Nephron (organoid): ENCODE measurements around the gene FASN.
A peak's percentile ranks its signal among the peaks of the same experiment; 100 is the strongest.

ENCODE experiments used
- H3K27ac Mint-ChIP-seq, 3 experiments: 2 replicates each; pipeline ENCODE4 v1.8.0; 2020; ENCODE audit warnings: mixed read lengths in 3 of 3, mild to moderate bottlenecking in 2 of 3, moderate library complexity in 1 of 3
- H3K27me3 Mint-ChIP-seq: 2 replicates; pipeline ENCODE4 v1.8.0; 2021; ENCODE audit warnings: low read depth, mild to moderate bottlenecking, moderate library complexity, mixed read lengths
- H3K36me3 Mint-ChIP-seq: 2 replicates; pipeline ENCODE4 v1.8.0; 2020; ENCODE audit warnings: low read depth, mixed read lengths
- H3K4me1 Mint-ChIP-seq: 2 replicates; pipeline ENCODE4 v1.8.0; 2020; ENCODE audit warnings: mixed read lengths
- H3K4me3 Mint-ChIP-seq, 3 experiments: 2 replicates each; pipeline ENCODE4 v1.8.0; 2020; ENCODE audit warnings: mild to moderate bottlenecking in 3 of 3, mixed read lengths in 3 of 3, moderate library complexity in 2 of 3
- H3K9me3 Mint-ChIP-seq: 2 replicates; pipeline ENCODE4 v1.8.0; 2020; ENCODE audit warnings: mixed read lengths
- TF ChIP-seq, protein P1 (sequence below), 3 experiments: fragments of 200-600 bp; sonication (generic); IDR thresholded peaks; one replicate each; pipeline ENCODE4 v1.5.0; 2021; ENCODE audit warnings: antibody characterized with exemption in 3 of 3; ENCODE audit not compliant: unreplicated experiment in 3 of 3

The FASN gene

GRCh38 chr17:82126556-82127314, 28.7 kb upstream of the FASN start:
- H3K27me3 Mint-ChIP-seq: no peaks in the 10 kb centered on the region
- H3K9me3 Mint-ChIP-seq: no peaks in the 10 kb centered on the region
- TF ChIP-seq, protein P1, sequence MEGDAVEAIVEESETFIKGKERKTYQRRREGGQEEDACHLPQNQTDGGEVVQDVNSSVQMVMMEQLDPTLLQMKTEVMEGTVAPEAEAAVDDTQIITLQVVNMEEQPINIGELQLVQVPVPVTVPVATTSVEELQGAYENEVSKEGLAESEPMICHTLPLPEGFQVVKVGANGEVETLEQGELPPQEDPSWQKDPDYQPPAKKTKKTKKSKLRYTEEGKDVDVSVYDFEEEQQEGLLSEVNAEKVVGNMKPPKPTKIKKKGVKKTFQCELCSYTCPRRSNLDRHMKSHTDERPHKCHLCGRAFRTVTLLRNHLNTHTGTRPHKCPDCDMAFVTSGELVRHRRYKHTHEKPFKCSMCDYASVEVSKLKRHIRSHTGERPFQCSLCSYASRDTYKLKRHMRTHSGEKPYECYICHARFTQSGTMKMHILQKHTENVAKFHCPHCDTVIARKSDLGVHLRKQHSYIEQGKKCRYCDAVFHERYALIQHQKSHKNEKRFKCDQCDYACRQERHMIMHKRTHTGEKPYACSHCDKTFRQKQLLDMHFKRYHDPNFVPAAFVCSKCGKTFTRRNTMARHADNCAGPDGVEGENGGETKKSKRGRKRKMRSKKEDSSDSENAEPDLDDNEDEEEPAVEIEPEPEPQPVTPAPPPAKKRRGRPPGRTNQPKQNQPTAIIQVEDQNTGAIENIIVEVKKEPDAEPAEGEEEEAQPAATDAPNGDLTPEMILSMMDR (IDR thresholded peaks at IDR 0.05; ENCODE audit: unreplicated experiment in 3 of 3): no peak
- H3K4me1 Mint-ChIP-seq: peaks cover 5% of the 10 kb centered on the region
- H3K4me3 Mint-ChIP-seq: no peak overlapping the region
- H3K27ac Mint-ChIP-seq: no peak overlapping the region
- H3K36me3 Mint-ChIP-seq: peaks cover 31% of the 10 kb centered on the region

GRCh38 chr17:82124101-82124500, 26.1 kb upstream of the FASN start:
- no peak overlapping the region for H3K4me3 Mint-ChIP-seq
- peaks cover 31% of the 10 kb centered on the region for H3K36me3 Mint-ChIP-seq
- H3K27me3 Mint-ChIP-seq: no peaks in the 10 kb centered on the region
- H3K27ac Mint-ChIP-seq: peak overlapping the region in 1 of 3 experiments; percentile 52
- TF ChIP-seq, protein P1 (IDR thresholded peaks at IDR 0.05; ENCODE audit: unreplicated experiment in 3 of 3): no peak
- H3K9me3 Mint-ChIP-seq: no peaks in the 10 kb centered on the region
- peaks cover 7% of the 10 kb centered on the region for H3K4me1 Mint-ChIP-seq

- TF ChIP-seq, protein P1 (IDR thresholded peaks at IDR 0.05; ENCODE audit: unreplicated experiment in 3 of 3): no peak
- Mint-ChIP-seq H3K4me3 (no peak overlapping the region), H3K9me3 (no peaks in the 10 kb centered on the region), H3K27me3 (no peaks in the 10 kb centered on the region), H3K36me3 (peaks cover 31% of the 10 kb centered on the region), H3K4me1 (peaks cover 18% of the 10 kb centered on the region), H3K27ac (peak overlapping the region; percentile 5 to 56 (median 18))
These were observed 23.9 kb upstream of the FASN start for GRCh38 chr17:82121660-82122629.

GRCh38 chr17:82121246-82121645, 23.2 kb upstream of the FASN start:
- Mint-ChIP-seq H3K9me3 (no peaks in the 10 kb centered on the region), H3K27me3 (no peaks in the 10 kb centered on the region), H3K4me1 (peaks cover 18% of the 10 kb centered on the region), H3K4me3 (no peak overlapping the region), H3K27ac (no peak overlapping the region), H3K36me3 (peaks cover 25% of the 10 kb centered on the region)
- TF ChIP-seq, protein P1 (IDR thresholded peaks at IDR 0.05; ENCODE audit: unreplicated experiment in 3 of 3): no peak

- H3K4me1 Mint-ChIP-seq: peaks cover 18% of the 10 kb centered on the region
- H3K36me3 Mint-ChIP-seq: peaks cover 19% of the 10 kb centered on the region
- H3K9me3 Mint-ChIP-seq: no peaks in the 10 kb centered on the region
- H3K27me3 Mint-ChIP-seq: no peaks in the 10 kb centered on the region
- no peak overlapping the region for H3K4me3 Mint-ChIP-seq
- peak overlapping the region in 1 of 3 experiments; percentile 58 for H3K27ac Mint-ChIP-seq
- TF ChIP-seq, protein P1 (IDR thresholded peaks at IDR 0.05; ENCODE audit: unreplicated experiment in 3 of 3): no peak
These were observed 22.1 kb upstream of the FASN start for GRCh38 chr17:82120148-82120547.
